ENCODE measurements around the gene CORIN.

The CORIN gene

GRCh38 chr4:47736146-47736545 lies 101.7 kb downstream of the CORIN start:
- no CpG with 5 or more reads among the region's 1 CpG for WGBS (ENCODE audit: insufficient coverage)
- Histone ChIP-seq H3K27me3 (replicated peaks in 2 of 5; ENCODE audit: control insufficient read depth in 4 of 5, insufficient read depth in 5 of 5, low read length in 4 of 5) (no peaks in the 10 kb centered on the region), H3K4me1 (ENCODE audit: control extremely low read depth in 1 of 4, control insufficient read depth in 4 of 4, insufficient read depth in 4 of 4, low read length in 3 of 4) (no peaks in the 10 kb centered on the region), H3K27ac (ENCODE audit: insufficient read depth in 1 of 2, low read depth in 1 of 2, low read length in 2 of 2, poor library complexity in 1 of 2, severe bottlenecking in 2 of 2) (no peak overlapping the region), H3K36me3 (ENCODE audit: control insufficient read depth in 4 of 4, insufficient read depth in 4 of 4, low read length in 3 of 4) (no peaks in the 10 kb centered on the region), H3K4me3 (ENCODE audit: control insufficient read depth in 1 of 7, extremely low read depth in 1 of 7, insufficient read depth in 4 of 7, low read depth in 2 of 7, low read length in 6 of 7) (no peak overlapping the region), H3K9me3 (ENCODE audit: control extremely low read depth in 1 of 5, control insufficient read depth in 4 of 5, insufficient read depth in 2 of 5, low read depth in 1 of 5, low read length in 4 of 5) (peaks cover 0 to 9% (median 0%) of the 10 kb centered on the region in 5 experiments)
- POLR2A ChIA-PET, result no interaction called here
- CTCF ChIA-PET, result no interaction called here
- no peak for DNase-seq

GRCh38 chr4:47733302-47734175 lies 104.3 kb downstream of the CORIN start:
- Histone ChIP-seq H3K27me3 (replicated peaks in 2 of 5; ENCODE audit: control insufficient read depth in 4 of 5, insufficient read depth in 5 of 5, low read length in 4 of 5) (no peaks in the 10 kb centered on the region), H3K36me3 (ENCODE audit: control insufficient read depth in 4 of 4, insufficient read depth in 4 of 4, low read length in 3 of 4) (no peaks in the 10 kb centered on the region), H3K4me3 (ENCODE audit: control insufficient read depth in 1 of 7, extremely low read depth in 1 of 7, insufficient read depth in 4 of 7, low read depth in 2 of 7, low read length in 6 of 7) (no peak overlapping the region), H3K4me1 (ENCODE audit: control extremely low read depth in 1 of 4, control insufficient read depth in 4 of 4, insufficient read depth in 4 of 4, low read length in 3 of 4) (no peaks in the 10 kb centered on the region), H3K9me3 (ENCODE audit: control extremely low read depth in 1 of 5, control insufficient read depth in 4 of 5, insufficient read depth in 2 of 5, low read depth in 1 of 5, low read length in 4 of 5) (peaks cover 0 to 3% (median 0%) of the 10 kb centered on the region in 5 experiments), H3K27ac (ENCODE audit: insufficient read depth in 1 of 2, low read depth in 1 of 2, low read length in 2 of 2, poor library complexity in 1 of 2, severe bottlenecking in 2 of 2) (no peak overlapping the region)
- ChIA-PET CTCF (no interaction called here), POLR2A (no interaction called here)
- no peak for DNase-seq
- 90% methylated on average over 4 of the region's 9 CpGs for WGBS (ENCODE audit: insufficient coverage)

GRCh38 chr4:47731182-47731581 lies 106.7 kb downstream of the CORIN start:
- H3K27me3 ChIP-seq (replicated peaks in 2 of 5; ENCODE audit: control insufficient read depth in 4 of 5, insufficient read depth in 5 of 5, low read length in 4 of 5), result peaks cover 0 to 2% (median 0%) of the 10 kb centered on the region in 5 experiments
- no peak for DNase-seq
- H3K36me3 ChIP-seq (ENCODE audit: control insufficient read depth in 4 of 4, insufficient read depth in 4 of 4, low read length in 3 of 4), result no peaks in the 10 kb centered on the region
- H3K27ac ChIP-seq (ENCODE audit: insufficient read depth in 1 of 2, low read depth in 1 of 2, low read length in 2 of 2, poor library complexity in 1 of 2, severe bottlenecking in 2 of 2), result no peak overlapping the region
- CTCF ChIA-PET, result no interaction called here
- POLR2A ChIA-PET, result no interaction called here
- H3K4me3 ChIP-seq (ENCODE audit: control insufficient read depth in 1 of 7, extremely low read depth in 1 of 7, insufficient read depth in 4 of 7, low read depth in 2 of 7, low read length in 6 of 7), result no peak overlapping the region
- 100% methylated on average over 3 of the region's 3 CpGs for WGBS (ENCODE audit: insufficient coverage)
- H3K4me1 ChIP-seq (ENCODE audit: control extremely low read depth in 1 of 4, control insufficient read depth in 4 of 4, insufficient read depth in 4 of 4, low read length in 3 of 4), result no peaks in the 10 kb centered on the region
- H3K9me3 ChIP-seq (ENCODE audit: control extremely low read depth in 1 of 5, control insufficient read depth in 4 of 5, insufficient read depth in 2 of 5, low read depth in 1 of 5, low read length in 4 of 5), result no peaks in the 10 kb centered on the region

GRCh38 chr4:47729131-47729680 lies 108.7 kb downstream of the CORIN start:
- Histone ChIP-seq H3K4me1 (ENCODE audit: control extremely low read depth in 1 of 4, control insufficient read depth in 4 of 4, insufficient read depth in 4 of 4, low read length in 3 of 4) (no peaks in the 10 kb centered on the region), H3K27ac (ENCODE audit: insufficient read depth in 1 of 2, low read depth in 1 of 2, low read length in 2 of 2, poor library complexity in 1 of 2, severe bottlenecking in 2 of 2) (no peak overlapping the region), H3K27me3 (replicated peaks in 2 of 5; ENCODE audit: control insufficient read depth in 4 of 5, insufficient read depth in 5 of 5, low read length in 4 of 5) (peaks cover 0 to 2% (median 0%) of the 10 kb centered on the region in 5 experiments), H3K4me3 (ENCODE audit: control insufficient read depth in 1 of 7, extremely low read depth in 1 of 7, insufficient read depth in 4 of 7, low read depth in 2 of 7, low read length in 6 of 7) (no peak overlapping the region), H3K9me3 (ENCODE audit: control extremely low read depth in 1 of 5, control insufficient read depth in 4 of 5, insufficient read depth in 2 of 5, low read depth in 1 of 5, low read length in 4 of 5) (no peaks in the 10 kb centered on the region), H3K36me3 (ENCODE audit: control insufficient read depth in 4 of 4, insufficient read depth in 4 of 4, low read length in 3 of 4) (no peaks in the 10 kb centered on the region)
- POLR2A ChIA-PET, result no interaction called here
- CTCF ChIA-PET, result interaction anchor here (1.0 to 1.2 kb wide), 2 partner anchors 8 to 14 kb away, joined by 3 read pairs; no protein-coding TSS in a partner anchor
- DNase-seq, result no peak
- 100% methylated on average over 3 of the region's 6 CpGs for WGBS (ENCODE audit: insufficient coverage)

- ChIA-PET CTCF (no interaction called here), POLR2A (no interaction called here)
- no peak overlapping the region for H3K4me3 ChIP-seq (ENCODE audit: control insufficient read depth in 1 of 7, extremely low read depth in 1 of 7, insufficient read depth in 4 of 7, low read depth in 2 of 7, low read length in 6 of 7)
- H3K9me3 ChIP-seq (ENCODE audit: control extremely low read depth in 1 of 5, control insufficient read depth in 4 of 5, insufficient read depth in 2 of 5, low read depth in 1 of 5, low read length in 4 of 5), result peaks cover 0 to 1% (median 0%) of the 10 kb centered on the region in 5 experiments
- H3K27me3 ChIP-seq (replicated peaks in 2 of 5; ENCODE audit: control insufficient read depth in 4 of 5, insufficient read depth in 5 of 5, low read length in 4 of 5), result no peaks in the 10 kb centered on the region
- no peaks in the 10 kb centered on the region for H3K4me1 ChIP-seq (ENCODE audit: control extremely low read depth in 1 of 4, control insufficient read depth in 4 of 4, insufficient read depth in 4 of 4, low read length in 3 of 4)
- DNase-seq, result no peak
- WGBS (ENCODE audit: insufficient coverage), result 71% methylated on average over 5 of the region's 5 CpGs
- no peak overlapping the region for H3K27ac ChIP-seq (ENCODE audit: insufficient read depth in 1 of 2, low read depth in 1 of 2, low read length in 2 of 2, poor library complexity in 1 of 2, severe bottlenecking in 2 of 2)
- no peaks in the 10 kb centered on the region for H3K36me3 ChIP-seq (ENCODE audit: control insufficient read depth in 4 of 4, insufficient read depth in 4 of 4, low read length in 3 of 4)
Observed at GRCh38 chr4:47721892-47722575, 115.8 kb downstream of the CORIN start.

- WGBS (ENCODE audit: insufficient coverage), result 83% methylated on average over 2 of the region's 6 CpGs
- Histone ChIP-seq H3K4me3 (ENCODE audit: control insufficient read depth in 1 of 7, extremely low read depth in 1 of 7, insufficient read depth in 4 of 7, low read depth in 2 of 7, low read length in 6 of 7) (no peak overlapping the region), H3K27me3 (replicated peaks in 2 of 5; ENCODE audit: control insufficient read depth in 4 of 5, insufficient read depth in 5 of 5, low read length in 4 of 5) (no peaks in the 10 kb centered on the region), H3K9me3 (ENCODE audit: control extremely low read depth in 1 of 5, control insufficient read depth in 4 of 5, insufficient read depth in 2 of 5, low read depth in 1 of 5, low read length in 4 of 5) (peaks cover 0 to 1% (median 0%) of the 10 kb centered on the region in 5 experiments), H3K36me3 (ENCODE audit: control insufficient read depth in 4 of 4, insufficient read depth in 4 of 4, low read length in 3 of 4) (no peaks in the 10 kb centered on the region), H3K27ac (ENCODE audit: insufficient read depth in 1 of 2, low read depth in 1 of 2, low read length in 2 of 2, poor library complexity in 1 of 2, severe bottlenecking in 2 of 2) (no peak overlapping the region), H3K4me1 (ENCODE audit: control extremely low read depth in 1 of 4, control insufficient read depth in 4 of 4, insufficient read depth in 4 of 4, low read length in 3 of 4) (no peaks in the 10 kb centered on the region)
- DNase-seq, result no peak
- ChIA-PET CTCF (no interaction called here), POLR2A (no interaction called here)
Observed at GRCh38 chr4:47721485-47721884, 116.4 kb downstream of the CORIN start.

- 100% methylated on average over 2 of the region's 2 CpGs for WGBS (ENCODE audit: insufficient coverage)
- H3K27me3 ChIP-seq (replicated peaks in 2 of 5; ENCODE audit: control insufficient read depth in 4 of 5, insufficient read depth in 5 of 5, low read length in 4 of 5), result no peaks in the 10 kb centered on the region
- POLR2A ChIA-PET, result no interaction called here
- no peaks in the 10 kb centered on the region for H3K36me3 ChIP-seq (ENCODE audit: control insufficient read depth in 4 of 4, insufficient read depth in 4 of 4, low read length in 3 of 4)
- H3K9me3 ChIP-seq (ENCODE audit: control extremely low read depth in 1 of 5, control insufficient read depth in 4 of 5, insufficient read depth in 2 of 5, low read depth in 1 of 5, low read length in 4 of 5), result peaks cover 0 to 1% (median 0%) of the 10 kb centered on the region in 5 experiments
- CTCF ChIA-PET, result no interaction called here
- DNase-seq, result no peak
- peaks cover 0 to 2% (median 0%) of the 10 kb centered on the region in 4 experiments for H3K4me1 ChIP-seq (ENCODE audit: control extremely low read depth in 1 of 4, control insufficient read depth in 4 of 4, insufficient read depth in 4 of 4, low read length in 3 of 4)
- no peak overlapping the region for H3K27ac ChIP-seq (ENCODE audit: insufficient read depth in 1 of 2, low read depth in 1 of 2, low read length in 2 of 2, poor library complexity in 1 of 2, severe bottlenecking in 2 of 2)
- no peak overlapping the region for H3K4me3 ChIP-seq (ENCODE audit: control insufficient read depth in 1 of 7, extremely low read depth in 1 of 7, insufficient read depth in 4 of 7, low read depth in 2 of 7, low read length in 6 of 7)
Observed at GRCh38 chr4:47720787-47721186, 117.1 kb downstream of the CORIN start.
